Activated CD4-positive, alpha-beta T cell treated with anti-CD3 and anti-CD28 coated beads, Interleukin-2, amount 50 U/mL, for 1 hour (primary cell): ENCODE measurements around the gene ZNF276.

Source experiments
- DNase-seq: peaks from one replicate; pipeline ENCODE4 v3.0.0-alpha.2; 2020

Gene ZNF276

GRCh38 chr16:89787365-89787805 lies 66.0 kb downstream of the ZNF276 start:
- no peak for DNase-seq
